Measurements from ENCODE around the gene HSD17B2. TPM values are rescaled to one million over a fixed set of nuclear protein-coding genes. Genes with fewer than 3 reads are reported as not detected.

HSD17B2 gene
- total and polyA plus RNA-seq, 2 experiments from 2014 or later: not detected

DNA sequence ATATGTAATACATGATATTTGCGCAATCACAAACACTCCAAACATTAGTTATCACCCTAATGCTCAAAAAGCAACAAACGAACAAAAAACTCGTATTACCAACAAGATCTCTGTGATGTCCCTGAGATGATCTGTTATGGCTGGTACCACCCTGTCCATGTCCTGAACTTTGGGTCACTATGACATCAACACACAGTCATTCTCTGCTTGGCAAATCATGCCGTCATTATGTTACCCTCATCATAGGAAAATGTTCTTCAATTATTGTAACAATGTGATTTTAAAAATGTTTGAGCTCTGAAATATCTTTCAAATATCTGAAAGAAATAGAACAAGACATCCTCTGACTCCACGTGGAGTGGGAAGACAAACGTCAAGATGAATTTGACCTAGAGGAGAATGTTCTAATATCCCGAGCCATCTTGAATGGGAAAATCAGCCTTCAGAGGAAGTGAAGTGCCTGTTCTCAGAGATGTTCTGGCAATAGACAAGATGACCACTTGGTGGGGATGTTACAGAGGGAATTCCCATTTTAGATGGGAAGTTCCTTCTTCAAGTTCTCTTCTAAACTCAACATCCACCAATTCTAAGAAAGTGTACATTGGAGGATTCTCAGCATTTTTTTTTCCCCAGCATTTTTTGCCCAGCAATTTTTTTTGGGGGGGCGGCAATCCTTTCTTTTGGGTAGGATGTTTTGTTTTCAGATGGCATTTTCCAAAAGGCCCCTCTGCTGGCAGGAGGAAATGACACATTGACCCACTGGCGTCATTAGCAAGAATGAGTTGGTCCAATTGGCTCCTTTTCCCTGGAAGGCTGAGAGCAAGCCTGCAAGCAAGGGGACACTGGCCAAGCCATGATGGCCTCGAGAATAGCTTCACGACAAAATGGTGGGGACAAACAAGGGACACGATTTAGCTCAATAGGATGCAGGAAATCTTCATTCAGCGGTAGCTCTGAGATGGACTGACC, 3.7 kb upstream of the HSD17B2 start:
- peak; percentile 49 to 79 for DNase-seq (ENCODE audit: low read depth in 1 of 2, low spot score in 1 of 2)
- peak; percentile 65 for TF ChIP-seq CTCF (IDR thresholded peaks at IDR 0.05; ENCODE audit: low read depth, low read length)
- H3K4me1 ChIP-seq (ENCODE audit: low read depth): no peaks in the 10 kb centered on the region
- H3K4me3 ChIP-seq: no peak overlapping the region
- no peaks in the 10 kb centered on the region for H3K36me3 ChIP-seq
- no peak overlapping the region for H3K27ac ChIP-seq
- no peaks in the 10 kb centered on the region for H3K9me3 ChIP-seq (ENCODE audit: low read depth)
- H3K27me3 ChIP-seq: peaks cover 20% of the 10 kb centered on the region

DNA sequence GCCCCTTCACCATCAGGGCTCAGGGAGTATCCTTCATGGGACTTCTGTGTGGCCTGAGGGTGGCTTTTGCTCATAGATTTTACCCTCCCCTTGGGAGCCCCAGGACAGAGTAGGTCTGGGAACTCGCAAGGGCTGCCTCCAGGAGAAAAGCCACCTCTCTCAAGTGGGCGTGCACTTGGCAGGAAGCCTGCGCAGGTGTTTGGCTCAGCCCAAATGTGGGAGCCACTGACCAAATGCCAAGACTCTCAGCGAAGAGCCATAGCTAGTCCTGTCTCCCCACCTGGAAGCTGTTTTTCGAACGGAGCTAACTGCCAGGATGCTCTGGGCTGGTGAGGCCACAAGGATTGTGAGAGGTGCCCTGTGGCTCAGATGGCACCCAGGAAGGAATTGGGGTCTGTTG, 2.0 kb upstream of the HSD17B2 start:
- Histone ChIP-seq H3K4me3 (no peak overlapping the region), H3K36me3 (no peaks in the 10 kb centered on the region), H3K9me3 (ENCODE audit: low read depth) (no peaks in the 10 kb centered on the region), H3K27ac (no peak overlapping the region), H3K4me1 (ENCODE audit: low read depth) (no peaks in the 10 kb centered on the region), H3K27me3 (peaks cover 20% of the 10 kb centered on the region)
- DNase-seq (ENCODE audit: low read depth in 1 of 2, low spot score in 1 of 2): no peak
- no peak for TF ChIP-seq CTCF (IDR thresholded peaks at IDR 0.05; ENCODE audit: low read depth, low read length)

DNA sequence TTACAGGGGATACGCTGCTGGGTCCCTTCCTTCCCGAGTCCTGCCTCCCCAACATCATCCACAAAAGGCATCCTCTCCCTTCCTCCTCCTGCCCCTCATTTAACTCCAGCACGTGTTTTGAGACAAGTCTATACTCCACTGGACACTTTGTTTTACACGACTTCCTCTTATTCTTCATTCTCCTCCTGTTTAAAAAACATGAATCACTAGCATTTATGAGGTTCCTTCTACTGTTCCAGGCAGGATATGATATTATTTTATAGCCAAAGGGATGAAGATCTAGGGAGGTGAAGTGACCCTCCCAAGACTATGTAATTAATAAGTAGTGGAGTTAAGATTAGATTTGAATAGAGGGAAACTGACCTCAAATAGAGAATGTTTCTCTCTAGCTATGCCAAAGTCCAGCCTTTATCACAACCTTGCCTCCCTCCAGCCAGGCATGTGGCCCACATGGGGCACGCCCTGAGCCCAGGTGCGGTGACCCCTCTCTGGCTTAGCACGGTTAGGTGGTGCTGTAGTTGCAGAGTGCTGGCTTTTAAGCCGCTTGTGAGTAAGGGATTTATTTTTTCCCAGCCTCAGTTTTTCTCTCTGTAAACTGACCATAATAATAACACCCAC, 1.3 kb upstream of the HSD17B2 start:
- Histone ChIP-seq H3K27me3 (peaks cover 25% of the 10 kb centered on the region), H3K4me3 (no peak overlapping the region), H3K9me3 (ENCODE audit: low read depth) (no peaks in the 10 kb centered on the region), H3K4me1 (ENCODE audit: low read depth) (no peaks in the 10 kb centered on the region), H3K27ac (no peak overlapping the region), H3K36me3 (no peaks in the 10 kb centered on the region)
- TF ChIP-seq CTCF (IDR thresholded peaks at IDR 0.05; ENCODE audit: low read depth, low read length): no peak
- DNase-seq (ENCODE audit: low read depth in 1 of 2, low spot score in 1 of 2): no peak

- DNase-seq (ENCODE audit: low read depth in 1 of 2, low spot score in 1 of 2): no peak
- H3K36me3 ChIP-seq: no peaks in the 10 kb centered on the region
- H3K27me3 ChIP-seq: peaks cover 26% of the 10 kb centered on the region
- H3K4me3 ChIP-seq: no peak overlapping the region
- H3K27ac ChIP-seq: no peak overlapping the region
- H3K9me3 ChIP-seq (ENCODE audit: low read depth): no peaks in the 10 kb centered on the region
- no peak for TF ChIP-seq CTCF (IDR thresholded peaks at IDR 0.05; ENCODE audit: low read depth, low read length)
- H3K4me1 ChIP-seq (ENCODE audit: low read depth): no peaks in the 10 kb centered on the region
Observed at GRCh38 chr16:82037251-82037650, 2.2 kb downstream of the HSD17B2 start.

DNA sequence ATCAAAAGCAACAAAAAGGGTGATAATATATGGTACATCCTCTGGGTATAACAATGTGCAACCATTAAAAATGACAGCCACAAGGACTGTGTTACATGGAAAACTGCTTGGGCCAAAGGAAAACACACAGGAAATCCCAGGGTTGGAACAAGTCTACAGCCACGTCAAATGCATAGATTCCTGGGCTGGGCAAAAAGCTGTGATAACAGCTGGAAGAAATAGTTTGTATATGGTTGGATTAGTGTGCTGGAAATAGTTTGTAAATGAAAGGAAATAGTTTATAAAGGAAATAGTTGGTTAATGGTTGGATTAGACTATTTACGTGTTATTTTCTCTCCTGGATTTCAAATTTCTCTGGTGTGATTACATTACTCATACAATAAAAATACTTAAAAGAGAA, 2.6 kb downstream of the HSD17B2 start:
- no peak for TF ChIP-seq CTCF (IDR thresholded peaks at IDR 0.05; ENCODE audit: low read depth, low read length)
- Histone ChIP-seq H3K9me3 (ENCODE audit: low read depth) (no peaks in the 10 kb centered on the region), H3K27ac (no peak overlapping the region), H3K4me1 (ENCODE audit: low read depth) (no peaks in the 10 kb centered on the region), H3K4me3 (no peak overlapping the region), H3K36me3 (no peaks in the 10 kb centered on the region), H3K27me3 (peaks cover 26% of the 10 kb centered on the region)
- no peak for DNase-seq (ENCODE audit: low read depth in 1 of 2, low spot score in 1 of 2)

Data from cardiac muscle cell (in vitro differentiated cells and primary cell).